GM19023 (cell line): Measurements from ENCODE around the gene DHRS9.

ENCODE experiments used
- ATAC-seq: cut with Tn5 transposase; IDR thresholded peaks from one replicate; pipeline ENCODE4 v1.9.1; 2021; ENCODE audit warnings: mild to moderate bottlenecking, moderate library complexity; ENCODE audit not compliant: unreplicated experiment

DHRS9 gene

DNA sequence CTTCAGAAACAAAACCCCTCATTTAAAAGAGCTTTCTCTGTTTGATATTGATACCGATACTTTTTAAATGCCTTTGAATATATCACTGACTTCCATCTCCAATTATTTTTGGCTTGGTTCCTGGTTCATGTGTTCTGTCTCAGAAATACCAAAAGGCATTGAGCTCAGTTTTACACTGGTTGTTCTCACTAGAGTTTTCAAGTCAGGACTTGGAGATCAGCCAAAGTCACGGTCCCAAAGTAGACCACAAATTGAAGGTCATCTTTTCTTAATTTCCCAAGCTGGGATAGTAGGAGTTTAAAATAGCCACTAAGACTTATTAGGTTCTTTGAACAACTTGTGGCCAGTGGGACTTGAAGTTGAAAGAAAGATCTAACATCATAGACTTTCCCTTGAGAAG lies 24.2 kb downstream of the DHRS9 start:
- ATAC-seq, result no peak

DNA sequence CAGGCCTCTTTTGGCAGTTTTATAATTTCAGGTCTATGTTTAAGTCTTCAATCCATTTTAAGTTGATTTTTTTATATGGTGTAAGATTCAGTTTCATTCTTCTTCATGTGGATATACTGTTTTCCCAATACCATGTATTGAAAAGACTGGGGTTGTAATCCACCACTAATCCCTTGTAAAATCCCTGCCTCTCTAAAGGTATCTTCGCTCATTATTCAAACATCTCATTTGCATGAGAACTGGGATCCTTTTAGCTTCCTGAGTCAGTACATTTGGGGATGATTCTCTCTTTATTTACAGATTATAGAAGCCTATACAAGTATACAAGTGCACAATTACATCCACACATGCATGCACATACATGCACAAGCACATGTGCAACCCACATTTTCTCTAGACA lies 25.3 kb downstream of the DHRS9 start:
- no peak for ATAC-seq

DNA sequence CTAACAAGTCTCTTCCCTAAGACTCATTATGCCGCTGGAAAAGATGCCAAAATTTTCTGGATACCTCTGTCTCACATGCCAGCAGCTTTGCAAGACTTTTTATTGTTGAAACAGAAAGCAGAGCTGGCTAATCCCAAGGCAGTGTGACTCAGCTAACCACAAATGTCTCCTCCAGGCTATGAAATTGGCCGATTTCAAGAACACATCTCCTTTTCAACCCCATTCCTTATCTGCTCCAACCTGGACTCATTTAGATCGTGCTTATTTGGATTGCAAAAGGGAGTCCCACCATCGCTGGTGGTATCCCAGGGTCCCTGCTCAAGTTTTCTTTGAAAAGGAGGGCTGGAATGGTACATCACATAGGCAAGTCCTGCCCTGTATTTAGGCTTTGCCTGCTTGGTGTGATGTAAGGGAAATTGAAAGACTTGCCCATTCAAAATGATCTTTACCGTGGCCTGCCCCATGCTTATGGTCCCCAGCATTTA lies 26.3 kb downstream of the DHRS9 start:
- ATAC-seq, result no peak

DNA sequence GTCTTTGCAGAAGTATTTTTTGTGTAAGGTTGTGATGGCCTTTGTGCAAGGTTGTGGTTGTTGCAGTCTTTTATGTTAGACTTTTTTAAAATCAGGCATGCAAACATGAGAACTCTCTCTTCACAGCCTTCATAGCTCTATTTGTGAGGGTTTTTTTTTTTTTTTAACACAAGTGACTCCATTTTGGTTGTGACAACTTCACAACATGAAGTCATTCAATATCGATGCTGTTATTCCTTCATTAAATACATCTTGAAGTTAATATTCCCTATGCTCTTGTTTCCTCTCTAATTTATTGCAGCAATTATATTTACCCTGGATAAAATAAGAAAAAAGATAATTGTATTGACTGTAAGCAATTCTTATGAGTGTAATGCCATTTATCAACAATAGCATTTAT lies 35.5 kb downstream of the DHRS9 start:
- no peak for ATAC-seq

DNA sequence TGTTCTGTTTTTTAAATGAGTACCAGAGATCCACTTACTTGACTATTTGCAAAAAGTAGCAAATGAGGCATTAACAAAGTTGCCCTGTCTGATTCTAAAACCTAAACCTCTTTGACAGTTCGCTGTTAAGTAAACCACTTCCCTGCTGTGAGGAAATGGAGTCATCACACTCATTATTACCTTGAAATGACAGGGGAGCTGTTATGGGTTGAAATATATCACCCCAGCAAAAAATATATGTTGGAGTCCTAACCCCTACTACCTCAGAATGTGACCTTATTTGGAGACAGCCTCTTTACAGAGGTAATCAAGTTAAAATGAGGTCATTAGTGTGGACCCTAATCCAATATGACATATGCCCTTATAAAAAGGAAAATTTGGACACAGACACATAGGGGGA lies 36.1 kb downstream of the DHRS9 start:
- ATAC-seq, result no peak

DNA sequence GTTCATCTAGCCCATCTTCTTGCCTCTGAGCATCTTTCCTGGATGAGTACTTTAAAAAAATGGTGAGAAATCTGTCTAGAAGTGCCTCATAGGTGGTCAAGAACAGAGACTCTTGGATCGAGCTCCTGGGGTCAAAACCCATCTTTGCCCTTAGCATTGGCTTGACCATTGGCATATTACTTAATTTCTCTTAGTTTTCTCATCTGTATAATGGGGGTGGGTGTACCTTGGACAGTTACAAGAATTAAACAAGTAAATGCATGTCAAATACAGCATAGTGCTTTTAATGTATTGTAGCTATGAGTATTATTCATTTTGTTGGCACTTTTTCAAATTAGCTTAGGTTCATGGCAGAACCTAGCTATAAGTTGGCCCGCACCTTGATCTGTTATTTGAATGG lies 36.8 kb downstream of the DHRS9 start:
- ATAC-seq, result no peak

DNA sequence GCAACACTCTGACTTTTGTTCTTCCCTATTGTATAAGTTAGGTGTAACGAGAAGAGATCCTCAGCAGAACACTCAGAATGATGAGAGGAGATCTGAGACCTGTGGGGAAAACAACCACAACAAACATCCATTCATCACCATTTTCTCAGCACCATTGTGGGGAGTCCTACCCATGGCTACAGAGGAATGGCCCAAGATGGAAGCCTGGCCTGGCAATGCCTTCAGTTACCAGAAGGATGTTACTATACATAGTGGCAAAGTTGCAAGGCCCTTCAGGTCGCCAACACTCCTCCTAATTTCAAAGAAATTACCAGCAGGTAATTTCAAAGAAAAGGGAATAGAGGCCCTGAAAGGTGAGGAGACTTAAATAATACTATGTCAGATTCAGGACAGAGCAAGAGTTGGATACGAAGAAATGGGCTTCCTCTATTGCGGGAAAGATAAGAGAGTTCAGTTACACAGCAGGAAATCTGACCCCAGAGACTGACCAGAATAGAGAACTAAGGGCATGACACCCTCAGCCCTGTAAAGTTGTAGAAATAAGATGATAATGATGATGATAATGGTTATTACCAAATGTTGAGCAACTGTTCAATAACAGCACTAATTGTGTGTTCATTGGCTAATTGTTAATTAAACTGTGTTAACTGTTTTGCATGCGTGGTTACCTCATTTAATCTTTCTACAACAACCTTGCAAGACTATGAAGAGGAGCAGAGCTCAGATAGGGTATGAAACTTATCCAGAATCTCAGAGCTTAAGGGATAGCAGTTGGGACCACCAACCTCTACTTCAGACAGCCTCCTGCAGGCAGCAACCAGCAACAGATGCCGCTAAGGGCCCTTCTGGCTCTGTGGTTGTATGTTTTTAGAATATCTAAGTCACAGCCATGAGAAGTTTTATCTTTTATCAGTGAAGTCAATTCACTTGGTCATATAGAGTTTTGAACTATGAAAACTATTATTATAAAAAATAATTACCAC lies 37.5 kb downstream of the DHRS9 start:
- no peak for ATAC-seq

DNA sequence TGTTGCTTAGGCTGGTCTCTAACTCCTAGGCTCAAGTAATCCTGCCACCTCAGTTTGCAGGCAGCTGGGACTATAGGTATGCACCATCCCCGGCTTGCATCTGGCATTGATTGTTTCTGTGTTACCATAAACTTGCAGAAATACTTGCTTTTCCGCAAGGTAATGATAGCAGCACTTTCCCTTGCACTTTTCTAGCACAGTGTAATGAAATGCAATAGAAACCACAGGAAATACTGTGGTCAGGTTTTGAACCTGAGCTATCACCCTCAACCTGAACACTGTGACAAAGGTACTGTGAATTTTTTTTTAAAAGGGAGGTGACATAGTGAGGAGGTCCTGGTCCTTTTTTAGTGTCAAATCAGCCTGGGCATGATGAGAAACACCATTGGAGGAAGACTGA lies 38.3 kb downstream of the DHRS9 start:
- ATAC-seq, result peak; percentile 75

DNA sequence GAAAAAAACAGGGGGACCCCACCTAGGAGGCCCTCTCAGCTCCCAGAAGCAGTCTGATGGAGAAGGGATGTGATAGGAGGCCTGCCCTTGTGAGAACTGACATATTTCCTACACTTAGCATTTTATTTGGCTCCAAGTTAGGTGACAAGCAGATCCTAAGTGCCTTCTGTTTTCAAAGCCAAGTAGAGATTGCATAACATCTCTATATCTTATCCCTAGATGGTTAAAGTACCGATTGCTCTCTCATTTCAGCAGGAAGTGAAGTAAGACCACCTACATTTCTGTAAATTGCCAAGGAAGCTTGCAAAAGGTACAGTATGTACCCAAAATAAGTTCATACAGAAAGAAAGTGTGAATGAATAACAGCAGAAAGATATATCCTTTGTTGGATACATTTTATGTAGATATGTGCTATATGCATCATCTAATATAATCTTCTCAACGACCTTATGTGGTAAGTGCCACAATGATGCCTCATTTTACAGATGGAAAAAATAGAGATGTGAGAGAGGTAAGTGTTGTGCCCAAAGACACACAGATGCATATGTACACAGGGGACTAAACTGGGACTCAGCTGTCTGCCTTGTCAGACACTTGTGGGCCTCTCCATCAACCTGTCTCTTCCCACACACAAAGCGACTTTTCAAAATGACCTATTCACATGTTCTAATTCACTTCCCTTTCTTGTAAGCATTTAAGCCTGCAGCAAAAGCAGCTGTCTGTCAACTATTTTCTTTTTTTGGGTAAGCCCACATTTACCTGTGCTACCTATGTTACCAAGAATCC lies 38.9 kb downstream of the DHRS9 start:
- no peak for ATAC-seq

DNA sequence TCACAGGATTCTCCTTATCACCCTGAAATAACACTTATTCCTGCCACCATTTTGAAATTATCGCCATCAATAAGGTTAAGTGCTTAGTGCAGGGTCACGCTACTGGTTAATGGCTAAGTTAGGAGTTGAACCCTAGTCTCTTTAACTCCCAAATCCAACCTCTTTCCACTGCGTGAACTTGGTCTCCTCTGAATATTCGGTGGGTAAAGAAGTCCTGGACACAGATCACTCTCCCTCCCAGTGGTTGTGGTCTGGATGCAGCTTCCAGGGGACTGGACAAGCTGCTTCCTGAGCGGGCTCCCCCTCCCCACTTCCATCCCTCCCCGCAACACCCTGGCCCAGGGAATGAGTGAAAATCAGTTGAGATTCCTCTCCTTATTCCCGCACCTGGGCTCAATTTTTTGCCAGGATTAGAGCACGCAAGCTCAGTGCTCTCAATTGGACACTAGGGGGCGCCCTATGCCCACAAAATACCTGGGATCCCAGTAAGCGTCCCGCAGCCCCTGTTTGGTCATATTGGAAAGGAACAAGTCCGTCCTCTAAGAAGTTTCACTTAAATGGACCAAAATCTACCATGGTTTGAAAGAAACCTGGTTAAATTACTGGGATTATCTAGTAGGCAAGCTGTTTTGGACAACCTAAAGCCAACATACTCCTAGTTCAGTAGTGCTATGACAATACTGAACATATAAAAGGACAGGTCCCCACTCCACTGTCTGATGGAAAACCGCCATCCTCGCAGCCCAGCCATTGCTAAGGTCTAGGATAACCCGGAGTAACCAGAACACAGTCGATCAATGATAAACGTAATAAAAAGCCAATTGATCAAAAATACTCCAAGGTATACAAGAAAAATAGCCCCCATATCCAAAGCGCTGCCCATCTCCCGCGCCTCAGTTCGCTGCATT lies 40.4 kb downstream of the DHRS9 start:
- peak; percentile 56 for ATAC-seq

DNA sequence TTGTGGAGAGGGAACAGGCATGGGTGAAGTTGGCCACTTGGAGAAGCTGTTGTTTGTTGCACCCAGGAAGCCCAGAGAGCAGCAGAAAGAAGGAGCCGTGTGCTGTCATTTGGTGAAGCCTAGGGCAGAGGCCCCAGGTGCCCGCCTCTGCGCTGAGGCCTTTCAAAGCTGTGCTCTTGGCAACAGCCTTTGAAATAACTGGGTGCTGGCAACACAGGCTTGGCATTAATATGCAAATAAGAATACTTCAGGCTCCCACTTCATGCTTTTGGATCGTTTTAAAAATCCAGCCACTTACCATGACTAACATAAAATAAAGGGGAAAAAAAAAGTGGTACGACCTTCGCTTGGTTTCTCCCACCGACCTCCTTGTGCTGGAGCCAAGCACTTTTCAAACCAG lies 41.1 kb downstream of the DHRS9 start:
- no peak for ATAC-seq

DNA sequence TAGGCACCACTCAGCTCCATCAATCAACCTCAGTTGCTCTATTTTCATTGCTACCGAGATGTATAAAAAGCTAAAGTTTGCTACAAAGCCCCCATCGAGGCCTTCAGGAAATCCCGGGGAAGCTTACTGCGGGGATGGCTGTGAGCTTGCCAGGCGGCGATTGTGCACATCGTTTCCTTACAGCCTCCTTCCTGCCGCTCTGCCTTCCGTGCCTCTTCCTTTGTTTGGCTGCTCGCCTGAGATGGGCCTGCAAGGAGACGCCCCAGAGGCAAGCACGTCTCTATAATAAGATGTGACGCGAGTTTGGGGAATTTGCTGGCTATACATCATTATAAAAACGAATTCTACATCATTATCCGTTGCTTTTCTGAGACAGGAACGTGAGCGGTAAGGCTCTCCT lies 41.6 kb downstream of the DHRS9 start:
- ATAC-seq, result no peak

DNA sequence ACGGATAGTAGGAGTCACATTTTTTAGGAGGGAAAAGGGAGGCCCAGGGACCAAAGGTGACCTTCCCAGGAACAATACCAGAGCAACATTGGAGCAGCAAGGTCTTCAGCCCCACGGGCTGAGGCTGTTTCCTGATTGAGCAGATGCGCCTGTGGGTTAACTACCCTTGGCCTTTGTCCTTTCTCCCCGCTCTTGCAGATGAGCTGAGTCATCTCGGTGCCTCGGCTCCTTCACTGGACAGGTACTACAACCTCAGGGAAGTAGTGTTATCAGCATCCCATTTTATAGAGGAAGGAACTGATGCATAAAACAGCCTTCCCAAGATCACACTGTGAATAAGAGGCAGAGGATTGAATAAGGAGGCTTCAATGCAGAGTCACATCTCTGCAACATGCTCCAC lies 43.5 kb downstream of the DHRS9 start:
- ATAC-seq, result no peak

DNA sequence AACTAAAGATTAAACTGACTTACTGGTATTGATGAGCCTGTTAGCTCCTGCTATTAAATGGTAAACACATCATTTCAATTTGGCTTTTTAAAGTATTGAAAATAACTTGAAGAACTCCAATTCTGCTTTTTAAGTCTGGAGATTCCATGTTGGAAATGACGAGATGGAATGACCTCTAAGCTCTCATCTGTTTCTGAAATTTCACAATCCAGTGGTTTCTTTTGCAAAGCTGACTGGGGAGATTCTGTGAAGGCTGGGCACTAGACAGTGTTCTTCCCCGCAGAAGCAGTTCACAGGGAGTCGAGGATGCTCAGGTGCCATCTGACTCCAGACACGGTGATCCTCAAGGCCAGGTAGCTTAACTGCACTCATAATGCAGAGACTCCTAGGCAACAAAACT lies 44.7 kb downstream of the DHRS9 start:
- no peak for ATAC-seq

DNA sequence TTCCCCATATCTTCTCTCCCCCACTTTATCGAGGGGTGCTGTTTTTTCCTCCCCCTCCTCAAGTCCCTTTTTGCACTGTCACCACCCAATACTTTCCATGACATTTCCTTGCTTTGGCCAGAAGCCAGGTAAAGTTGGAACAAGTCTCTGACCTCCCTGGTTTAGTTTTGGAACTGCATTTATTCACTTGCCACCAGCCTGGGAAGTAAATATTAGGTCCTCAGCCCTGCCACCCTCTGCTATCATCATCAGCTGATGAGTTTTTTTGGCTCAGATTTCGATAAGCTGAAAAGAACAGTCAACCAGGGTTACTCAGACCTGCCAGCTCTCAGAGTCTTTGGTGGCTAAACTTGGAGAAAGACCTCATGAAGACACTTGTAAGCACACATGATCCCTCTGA lies 47.0 kb downstream of the DHRS9 start:
- ATAC-seq, result no peak

DNA sequence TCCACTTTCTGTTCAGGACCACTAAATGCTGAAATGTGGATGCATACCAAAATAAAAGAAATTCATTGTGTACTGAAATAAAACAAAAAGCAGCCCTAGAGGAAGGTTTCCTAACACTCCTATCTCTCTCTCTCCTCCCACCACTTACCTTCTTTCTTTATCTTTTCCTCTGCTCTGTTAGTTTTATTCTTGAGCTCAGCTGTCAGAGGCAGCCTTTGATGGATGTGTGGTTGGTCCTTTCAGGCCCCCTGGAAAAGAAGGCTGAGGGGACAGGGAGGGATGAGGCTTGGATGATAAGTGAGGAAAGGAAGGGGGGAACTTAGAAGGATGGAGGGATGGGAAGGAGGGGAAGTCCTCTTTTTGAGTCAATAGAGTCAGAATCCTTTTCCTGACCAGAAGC lies 47.6 kb downstream of the DHRS9 start:
- ATAC-seq, result no peak

DNA sequence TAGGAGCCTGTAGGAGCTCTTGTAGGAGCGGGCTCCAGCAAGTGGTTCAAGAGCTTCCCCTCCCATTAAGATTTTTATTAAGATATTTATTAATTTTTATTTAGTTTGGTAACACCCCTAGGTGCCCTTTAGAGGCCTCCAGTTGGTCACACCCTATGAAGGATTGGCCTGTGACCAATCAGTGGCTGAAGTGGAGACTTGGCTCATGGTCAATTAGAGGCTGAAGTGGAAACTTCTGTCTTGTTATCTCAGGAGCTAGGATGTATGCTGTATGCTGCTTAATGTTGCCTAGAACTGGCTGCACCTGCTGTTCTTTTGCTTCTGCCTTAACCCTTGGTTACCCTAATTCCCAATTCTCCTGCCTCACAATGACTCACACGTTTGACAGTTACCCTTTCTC lies 48.7 kb downstream of the DHRS9 start:
- no peak for ATAC-seq

DNA sequence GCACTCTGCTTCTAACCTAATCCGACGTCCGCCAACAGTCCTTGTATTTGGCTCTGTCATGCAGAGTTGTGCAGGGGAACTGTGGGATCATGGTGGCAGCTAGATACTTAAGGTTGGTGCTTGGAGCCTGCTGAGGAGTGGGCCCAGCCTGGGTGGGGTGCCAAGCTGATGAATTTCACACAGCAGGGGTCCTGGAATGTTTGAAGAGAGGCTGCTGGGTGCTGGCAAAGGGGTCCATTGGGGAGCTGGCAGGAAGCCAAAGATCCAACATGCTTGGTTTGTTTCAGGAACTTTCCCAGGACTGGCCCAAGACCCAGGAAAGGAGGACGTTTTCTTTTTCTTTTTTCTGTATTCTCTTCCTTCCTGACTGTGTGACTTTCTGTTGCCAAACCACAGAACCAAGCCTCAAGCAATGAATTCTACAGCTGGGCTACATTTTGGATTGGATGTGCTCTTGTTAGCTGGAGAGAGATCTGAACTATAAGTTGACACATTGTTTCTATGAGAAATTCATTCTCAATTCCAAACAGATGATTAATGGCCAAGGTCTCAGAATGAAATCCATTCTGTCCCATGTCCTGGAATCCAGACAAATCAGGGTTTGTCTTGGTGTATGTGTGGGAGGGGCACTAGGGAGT lies 49.9 kb downstream of the DHRS9 start:
- no peak for ATAC-seq

DNA sequence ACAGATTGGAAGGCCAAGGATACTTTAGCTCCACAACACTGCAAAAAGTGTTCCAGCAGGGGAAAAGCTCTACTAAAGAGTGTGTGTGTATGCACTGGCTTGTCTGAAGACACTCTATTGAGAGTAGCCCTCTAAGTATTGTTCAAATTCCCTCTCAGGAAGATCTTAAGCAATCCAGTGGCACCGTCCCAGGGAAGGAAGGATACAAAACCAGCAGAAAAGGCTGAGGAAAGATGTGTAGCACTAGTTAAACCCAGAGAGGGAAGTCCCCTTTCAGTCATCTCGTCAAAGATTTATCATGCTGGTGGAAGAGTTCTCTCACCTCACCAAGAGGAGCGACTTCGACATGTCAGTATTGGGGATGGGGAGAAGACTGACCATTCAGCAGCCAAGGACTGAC lies 50.5 kb downstream of the DHRS9 start:
- no peak for ATAC-seq

DNA sequence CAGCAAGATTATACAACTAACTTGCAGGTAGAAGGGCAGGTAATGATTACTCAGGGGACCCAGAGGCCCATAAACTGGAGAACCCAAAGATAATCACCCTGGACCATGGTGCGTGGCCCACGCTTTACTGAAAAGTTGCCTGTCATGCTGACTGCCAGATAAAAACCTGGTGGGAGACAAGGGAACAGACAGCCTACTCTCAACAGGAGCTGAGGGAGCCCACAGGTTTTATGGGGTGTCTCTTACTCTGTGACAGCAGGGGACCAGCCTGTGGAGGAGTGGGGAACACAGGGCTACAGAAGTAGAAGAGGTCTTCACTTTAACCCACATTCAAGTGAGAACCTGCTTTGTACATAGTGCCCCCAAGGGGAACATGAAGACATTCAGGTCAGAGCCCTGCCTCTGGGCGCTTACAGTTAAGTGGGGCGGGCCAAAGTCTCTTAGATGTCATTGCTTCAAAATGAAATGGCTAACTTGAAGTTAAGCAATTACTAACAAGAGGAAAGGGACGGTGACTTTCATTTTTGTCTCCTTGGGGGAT lies 60.4 kb downstream of the DHRS9 start:
- no peak for ATAC-seq
